ENCODE data around the gene LYPD6B.

The LYPD6B gene

GRCh38 chr2:149002891-149003740 lies 35.4 kb upstream of the LYPD6B start:
- TF ChIP-seq ZFX (IDR thresholded peaks at IDR 0.05) (no peak), CTCF (conservative IDR thresholded peaks at IDR 0.05) (no peak)
- H3K27ac ChIP-seq: no peak overlapping the region

- TF ChIP-seq CTCF (conservative IDR thresholded peaks at IDR 0.05) (no peak), ZFX (IDR thresholded peaks at IDR 0.05) (no peak)
- no peak overlapping the region for H3K27ac ChIP-seq
Measured at GRCh38 chr2:149004836-149005235, 33.7 kb upstream of the LYPD6B start.

- TF ChIP-seq ZFX (IDR thresholded peaks at IDR 0.05) (no peak), CTCF (conservative IDR thresholded peaks at IDR 0.05) (no peak)
- no peak overlapping the region; the same call in 1 of the 2 replicates for H3K27ac ChIP-seq
Measured at GRCh38 chr2:149005471-149006077, 32.9 kb upstream of the LYPD6B start.

- TF ChIP-seq ZFX (IDR thresholded peaks at IDR 0.05): no peak
- no peak for TF ChIP-seq CTCF (conservative IDR thresholded peaks at IDR 0.05)
- H3K27ac ChIP-seq: peak overlapping the region; percentile 41
Measured at GRCh38 chr2:149006883-149007543, 31.5 kb upstream of the LYPD6B start.

GRCh38 chr2:149008381-149008780 lies 30.1 kb upstream of the LYPD6B start:
- no peak overlapping the region for H3K27ac ChIP-seq
- TF ChIP-seq CTCF (conservative IDR thresholded peaks at IDR 0.05): no peak
- TF ChIP-seq ZFX (IDR thresholded peaks at IDR 0.05): no peak

GRCh38 chr2:149009576-149010461 lies 28.7 kb upstream of the LYPD6B start:
- TF ChIP-seq CTCF (conservative IDR thresholded peaks at IDR 0.05): no peak
- TF ChIP-seq ZFX (IDR thresholded peaks at IDR 0.05): no peak
- no peak overlapping the region for H3K27ac ChIP-seq

Data from C4-2B (cell line).